Upper lobe of left lung (tissue), 4 donors: ENCODE data around the gene LRP6.

Source experiments
- CTCF ChIP-seq, 6 experiments: fragments of 450-650 bp in 4 of 6; fragments of 200-600 bp in 2 of 6; sonication (generic) in 2 of 6; IDR thresholded peaks; one replicate each; pipeline ENCODE4 v1.5.1; 2016 to 2019; ENCODE audit warnings: antibody characterized with exemption in 6 of 6
- EP300 ChIP-seq, 4 donors: sonication (generic); formaldehyde crosslinking; IDR thresholded peaks; one replicate each; pipeline ENCODE4 v1.5.1; 2017; ENCODE audit warnings: antibody characterized with exemption in 4 of 4, control low read depth in 2 of 4
- POLR2A ChIP-seq, 4 donors: fragments of 450-650 bp; IDR thresholded peaks; one replicate each; pipeline ENCODE4 v1.5.1; 2016 to 2017; ENCODE audit warnings: antibody characterized with exemption in 4 of 4, mild to moderate bottlenecking in 2 of 4
- POLR2AphosphoS5 ChIP-seq, 2 donors: sonication (generic); formaldehyde crosslinking; IDR thresholded peaks; one replicate each; pipeline ENCODE4 v1.5.1; 2017; ENCODE audit warnings: antibody characterized with exemption in 2 of 2

DNA sequence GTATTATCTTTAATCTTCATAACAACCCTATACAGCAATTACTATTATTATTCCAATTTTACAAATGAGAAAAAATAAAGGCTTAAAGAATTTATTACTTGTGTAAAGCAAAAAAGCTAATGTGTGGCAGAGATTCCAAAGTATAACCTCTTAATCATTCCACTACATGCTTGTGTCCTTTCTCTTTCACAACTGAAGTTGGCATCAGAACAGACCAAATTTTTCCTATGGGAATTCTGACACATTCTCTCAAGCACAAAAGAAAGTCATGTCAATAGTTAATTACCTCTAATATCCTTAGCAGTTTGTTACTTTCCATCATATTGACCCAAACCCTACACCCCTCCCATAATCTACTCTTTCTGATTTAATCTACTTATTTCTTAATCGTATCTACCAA, 109.4 kb downstream of the LRP6 start:
- TF ChIP-seq POLR2AphosphoS5 (IDR thresholded peaks at IDR 0.05) (no peak), CTCF (IDR thresholded peaks at IDR 0.05) (no peak), POLR2A (IDR thresholded peaks at IDR 0.05) (no peak), EP300 (IDR thresholded peaks at IDR 0.05) (no peak)
